HG03457 (cell line): ENCODE data around the gene PARPBP.
"Not testable (repeated sequence)": the region's sequence is repeated elsewhere in the genome, so short reads cannot be mapped to it uniquely, and the experiment has no call there.

Experiments used
- ATAC-seq: cut with Tn5 transposase; IDR thresholded peaks from one replicate; pipeline ENCODE4 v1.9.1; 2021; ENCODE audit warnings: moderate number of reproducible peaks; ENCODE audit not compliant: unreplicated experiment

PARPBP gene

DNA sequence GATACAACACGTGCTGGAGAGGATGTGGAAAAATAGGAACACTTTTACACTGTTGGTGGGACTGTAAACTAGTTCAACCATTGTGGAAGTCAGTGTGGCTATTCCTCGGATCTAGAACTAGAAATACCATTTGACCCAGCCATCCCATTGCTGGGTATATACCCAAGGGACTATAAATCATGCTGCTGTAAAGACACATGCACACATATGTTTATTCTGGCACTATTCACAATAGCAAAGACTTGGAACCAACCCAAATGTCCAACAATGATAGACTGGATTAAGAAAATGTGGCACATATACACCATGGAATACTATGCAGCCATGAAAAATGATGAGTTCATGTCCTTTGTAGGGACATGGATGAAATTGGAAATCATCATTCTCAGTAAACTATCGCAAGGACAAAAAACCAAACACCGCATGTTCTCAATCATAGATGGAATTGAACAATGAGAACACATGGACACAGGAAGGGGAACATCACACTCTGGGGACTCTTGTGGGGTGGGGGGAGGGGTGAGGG, 27.1 kb downstream of the PARPBP start:
- not testable (repeated sequence) for ATAC-seq

DNA sequence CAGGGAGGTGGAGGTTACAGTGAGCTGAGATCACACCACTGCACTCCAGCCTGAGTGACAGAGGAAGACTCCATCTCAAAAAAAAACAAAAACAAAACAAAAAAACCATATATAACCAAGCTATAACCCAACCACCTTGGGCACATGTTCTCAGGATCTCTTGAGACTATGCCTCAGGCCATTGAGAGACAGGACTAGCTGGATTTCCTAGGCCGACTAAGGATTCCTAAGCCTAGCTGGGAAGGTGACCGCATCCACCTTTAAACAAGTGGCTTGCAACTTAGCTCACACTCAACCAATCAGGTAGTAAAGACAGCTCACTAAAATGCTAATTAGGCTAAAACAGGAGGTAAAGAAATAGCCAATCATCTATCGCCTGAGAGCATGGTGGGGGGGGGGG, 35.2 kb downstream of the PARPBP start:
- ATAC-seq, result not testable (repeated sequence)

DNA sequence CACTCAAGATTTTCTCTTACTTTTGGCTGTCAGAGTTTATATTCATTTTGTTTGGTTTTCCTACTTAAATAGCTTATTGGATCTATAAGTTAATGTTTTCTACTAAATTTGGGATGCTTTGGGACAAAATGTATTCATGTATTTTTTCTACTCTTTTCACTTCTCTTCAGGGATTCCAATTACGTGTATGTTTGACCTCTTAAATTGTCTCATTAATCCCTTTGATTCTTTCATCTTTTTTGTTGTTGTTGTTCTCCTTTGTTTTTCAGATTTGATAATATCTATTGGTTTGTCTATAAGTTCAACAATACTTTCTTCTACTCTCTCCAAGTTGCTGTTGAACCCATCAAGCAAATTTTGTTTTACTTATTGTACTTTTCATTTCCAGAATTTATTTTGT, 43.4 kb downstream of the PARPBP start:
- no peak for ATAC-seq

DNA sequence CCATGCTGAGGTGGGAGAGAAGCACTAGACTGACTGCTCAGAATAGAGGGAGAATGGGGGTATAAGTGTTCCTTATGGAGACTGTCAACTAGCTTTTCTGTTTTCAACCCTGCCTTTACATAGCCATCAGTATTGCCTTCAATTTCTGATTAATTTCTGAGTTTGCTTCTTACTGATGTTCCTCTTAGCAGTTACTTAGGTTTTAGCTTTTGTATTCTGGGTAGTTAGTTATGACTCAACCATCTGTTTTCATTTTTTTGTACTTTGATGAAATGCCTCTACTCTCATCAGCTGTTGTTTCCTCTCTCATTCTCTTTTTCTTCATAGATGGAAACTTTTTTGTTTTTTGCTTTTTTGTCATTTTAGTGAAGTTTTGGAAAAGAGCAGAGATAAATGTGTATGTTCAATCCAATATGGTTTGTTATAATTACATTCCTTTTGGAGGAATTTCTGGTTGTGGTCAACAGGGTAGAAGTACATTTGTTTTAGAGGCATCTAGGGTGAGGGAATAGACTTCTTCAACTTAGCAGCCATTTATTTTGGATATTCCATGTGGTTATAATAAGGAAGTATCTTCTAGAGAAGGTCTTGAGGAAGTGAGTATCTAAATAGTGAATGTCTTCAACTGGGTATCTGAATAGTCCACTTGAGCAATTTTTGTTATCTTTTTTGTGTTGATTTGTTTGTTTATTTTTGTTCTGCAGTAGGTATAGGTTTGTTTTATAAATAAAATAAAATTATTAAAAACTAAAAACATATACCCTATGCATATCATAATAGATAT, 48.0 kb downstream of the PARPBP start:
- no peak for ATAC-seq

DNA sequence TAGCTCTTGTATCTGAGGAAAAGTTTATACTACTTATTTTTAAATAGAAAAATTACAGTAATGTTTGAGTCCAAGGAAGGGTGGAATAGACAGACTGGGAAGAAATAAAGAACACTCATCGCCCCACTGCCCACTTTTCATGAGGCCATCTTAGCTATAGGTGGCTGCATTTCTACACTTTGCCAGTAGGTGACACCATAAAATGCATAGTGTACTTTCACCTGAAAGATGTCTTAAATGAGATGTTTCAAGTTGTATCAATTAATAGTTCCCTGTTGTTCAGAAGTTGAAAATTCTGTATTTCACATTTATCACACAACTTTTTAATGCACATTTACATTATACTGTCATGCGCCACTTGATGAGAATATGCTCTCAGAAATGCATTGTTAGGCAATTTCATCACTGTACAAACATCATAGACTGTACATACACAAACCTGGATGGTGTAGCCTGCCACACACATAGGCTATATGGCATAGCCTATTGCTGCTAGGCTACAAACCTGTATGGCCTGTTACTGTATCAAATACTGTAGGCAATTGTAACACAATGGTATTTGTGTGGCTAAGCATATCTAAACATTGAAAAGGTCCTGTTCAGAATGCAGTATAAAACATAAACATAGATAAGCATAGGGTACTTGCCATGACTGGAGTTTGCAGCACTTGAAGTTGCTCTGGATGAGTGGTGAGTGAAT, 50.1 kb downstream of the PARPBP start:
- ATAC-seq, result no peak

DNA sequence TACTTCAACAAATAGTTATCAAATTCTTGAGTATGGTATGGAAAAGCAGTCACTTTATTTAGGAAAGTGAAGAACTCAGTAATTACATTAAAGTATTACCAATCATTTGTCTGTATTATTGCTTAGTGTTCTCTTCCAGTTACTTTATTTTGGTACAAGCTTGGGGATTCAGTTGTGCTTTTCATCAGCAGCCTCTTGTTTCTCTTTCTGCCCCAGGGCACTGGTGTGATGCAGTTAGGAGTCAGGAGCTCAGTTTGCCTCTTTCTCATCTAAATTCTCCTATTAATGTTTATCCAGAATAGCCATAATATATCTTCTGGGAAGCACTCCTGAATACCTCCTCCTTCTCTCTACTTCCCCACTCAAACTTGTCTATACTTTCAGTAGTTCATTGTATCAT, 52.0 kb downstream of the PARPBP start:
- no peak for ATAC-seq

DNA sequence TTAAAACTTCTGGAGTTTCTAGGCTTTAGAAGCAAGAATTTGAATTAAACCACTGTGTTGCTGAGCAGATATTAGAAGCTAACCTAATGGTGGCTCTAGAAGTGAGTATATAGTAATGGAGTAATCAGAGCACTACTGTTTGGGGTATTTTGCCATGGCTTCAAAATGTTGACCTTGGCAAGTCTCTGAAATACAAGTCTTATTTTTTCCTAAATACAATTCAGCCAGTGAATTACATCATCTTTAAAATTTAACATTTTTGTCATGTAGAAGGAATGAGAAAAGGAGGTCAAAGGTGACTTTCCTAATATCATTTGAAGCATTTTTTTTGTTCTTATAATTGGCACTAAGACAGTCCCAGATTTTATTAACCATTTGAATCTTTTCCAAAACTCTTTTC, 52.5 kb downstream of the PARPBP start:
- ATAC-seq, result no peak

DNA sequence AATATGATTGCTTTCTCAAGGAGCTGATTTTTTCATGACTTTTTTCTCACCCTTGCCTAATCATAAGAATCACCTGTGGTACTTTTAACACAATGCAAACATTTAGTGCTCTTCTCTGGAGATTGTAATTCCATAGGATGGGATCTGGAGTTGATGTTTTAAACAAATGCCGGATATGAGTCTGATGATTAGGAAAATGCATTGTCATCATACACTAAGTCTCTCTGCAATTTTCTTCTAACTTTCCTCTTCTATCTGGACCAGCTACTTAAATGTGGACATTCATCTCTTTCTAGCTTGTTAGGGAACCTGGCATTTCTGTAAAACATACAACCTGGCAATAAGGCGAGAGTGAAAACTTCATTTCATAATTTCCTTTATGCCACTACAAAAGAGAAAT, 54.1 kb downstream of the PARPBP start:
- no peak for ATAC-seq

DNA sequence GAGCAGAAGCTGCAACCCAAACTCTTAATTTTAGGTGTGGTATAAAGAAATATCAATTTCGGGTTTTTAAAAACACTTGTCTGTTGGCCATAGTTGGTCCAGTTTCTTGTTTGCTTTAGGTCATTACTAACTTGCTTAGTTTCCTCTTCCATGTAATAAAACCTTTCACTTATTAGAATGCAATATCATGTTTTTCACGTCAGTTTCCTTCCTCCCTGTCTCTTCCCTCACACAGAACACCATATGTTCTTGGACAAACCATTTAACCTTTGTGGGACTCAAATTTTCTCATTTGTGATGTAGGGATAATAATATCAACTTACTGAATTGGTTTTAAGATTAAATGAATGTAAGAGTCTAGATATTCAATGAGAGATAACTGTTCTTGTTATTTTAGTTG, 54.8 kb downstream of the PARPBP start:
- no peak for ATAC-seq

DNA sequence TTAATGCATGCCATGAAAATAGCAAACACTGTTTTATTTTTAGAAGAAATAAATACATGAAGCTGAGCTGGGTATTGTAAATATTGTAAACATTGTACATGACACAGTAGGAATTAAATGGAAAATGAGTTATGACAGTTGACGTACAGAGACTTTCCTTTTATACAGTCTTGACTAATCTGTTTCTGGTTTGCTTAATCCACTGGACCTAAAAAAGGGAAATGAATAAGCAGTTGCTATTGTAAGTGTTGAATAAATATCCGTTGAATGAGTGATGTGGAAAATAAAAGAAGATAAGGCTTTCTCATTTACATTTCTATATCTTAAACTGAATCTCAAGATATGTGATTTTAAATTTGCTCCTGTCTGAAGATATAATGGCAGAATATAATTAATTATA, 62.7 kb downstream of the PARPBP start:
- no peak for ATAC-seq

DNA sequence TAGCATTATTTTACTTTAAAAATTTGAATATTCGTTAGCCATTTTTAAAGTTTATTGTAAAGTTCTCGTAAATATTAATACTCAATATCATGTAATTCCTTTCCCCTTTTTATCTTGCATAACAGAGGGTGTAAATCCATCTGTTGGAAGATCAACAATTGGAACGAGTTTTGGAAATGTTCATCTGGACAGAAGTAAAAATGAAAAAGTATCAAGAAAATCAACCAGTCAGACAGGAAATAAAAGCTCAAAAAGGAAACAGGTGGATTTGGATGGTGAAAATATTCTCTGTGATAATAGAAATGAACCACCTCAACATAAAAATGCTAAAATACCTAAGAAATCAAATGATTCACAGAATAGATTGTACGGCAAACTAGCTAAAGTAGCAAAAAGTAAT, 75.8 kb downstream of the PARPBP start:
- no peak for ATAC-seq

DNA sequence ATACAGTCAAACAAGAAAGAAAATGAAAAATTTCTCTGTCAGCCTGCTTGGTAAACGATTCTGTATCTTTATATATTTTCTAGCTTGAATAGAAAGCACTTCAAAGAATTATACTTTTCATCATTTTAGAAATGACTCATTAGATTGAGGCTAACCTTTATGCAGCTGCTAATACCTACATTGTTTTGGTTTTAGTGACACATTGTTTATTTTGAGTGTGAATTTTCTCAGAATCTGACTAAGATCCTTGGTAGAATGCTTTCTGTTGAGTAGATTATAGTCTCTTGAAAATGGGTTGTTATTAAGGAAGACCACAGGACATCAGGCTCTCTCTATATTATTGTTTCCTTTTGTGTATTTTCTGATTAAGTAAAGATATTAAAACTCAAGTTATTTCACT, 77.8 kb downstream of the PARPBP start, which contains the start of gene PMCH:
PMCH (minus strand) TSS at position 45 of the 400 bp plus-strand sequence. CDS start 63 bp downstream, outside the sequence.
- ATAC-seq, result no peak

DNA sequence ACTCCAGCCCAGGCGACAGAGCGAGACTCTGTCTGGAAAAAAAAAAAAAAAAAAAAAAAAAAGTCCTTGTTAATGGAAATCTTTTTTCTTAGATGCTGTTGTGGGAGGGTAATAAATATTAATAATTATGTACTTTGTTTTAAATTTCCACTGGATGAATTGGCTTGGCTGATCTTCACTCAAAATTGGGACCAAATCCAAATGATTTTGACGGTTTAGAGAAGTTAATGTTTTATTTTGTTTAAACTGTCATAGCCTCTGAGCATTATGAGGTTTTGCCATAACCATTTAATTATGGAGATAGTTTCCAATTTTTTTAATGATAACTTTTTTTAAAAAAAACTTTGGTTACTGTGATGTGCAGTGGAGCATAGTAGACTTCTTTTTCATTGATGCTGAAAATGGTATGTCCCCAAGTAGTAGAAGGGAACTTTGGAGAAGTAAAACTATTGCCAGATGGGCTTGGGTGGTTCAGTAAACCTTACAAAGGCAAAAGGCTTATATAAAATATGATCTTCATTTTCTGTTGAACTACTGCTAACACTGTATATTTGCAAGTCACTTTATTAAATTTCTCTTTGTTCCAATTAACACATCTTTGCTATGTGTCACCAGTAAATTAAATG, 81.6 kb downstream of the PARPBP start:
- no peak for ATAC-seq

DNA sequence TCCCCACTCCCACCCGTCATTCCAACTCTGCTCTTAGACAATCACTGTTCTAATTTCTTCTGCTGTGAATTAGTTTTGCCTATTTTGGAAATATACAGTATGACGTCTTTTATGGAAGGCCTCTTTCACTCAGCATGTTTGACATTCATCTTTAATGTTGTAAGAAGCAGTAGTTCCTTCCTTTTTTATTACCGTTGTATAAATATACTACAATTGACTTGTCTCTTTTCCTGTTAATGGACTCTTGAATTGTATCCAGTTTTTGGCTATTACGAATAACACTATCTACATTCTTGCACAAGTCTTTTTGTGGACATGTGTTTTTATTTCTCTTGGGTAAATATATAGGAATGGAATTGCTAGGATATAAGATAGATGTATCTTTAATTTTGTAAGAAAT, 82.6 kb downstream of the PARPBP start:
- no peak for ATAC-seq

DNA sequence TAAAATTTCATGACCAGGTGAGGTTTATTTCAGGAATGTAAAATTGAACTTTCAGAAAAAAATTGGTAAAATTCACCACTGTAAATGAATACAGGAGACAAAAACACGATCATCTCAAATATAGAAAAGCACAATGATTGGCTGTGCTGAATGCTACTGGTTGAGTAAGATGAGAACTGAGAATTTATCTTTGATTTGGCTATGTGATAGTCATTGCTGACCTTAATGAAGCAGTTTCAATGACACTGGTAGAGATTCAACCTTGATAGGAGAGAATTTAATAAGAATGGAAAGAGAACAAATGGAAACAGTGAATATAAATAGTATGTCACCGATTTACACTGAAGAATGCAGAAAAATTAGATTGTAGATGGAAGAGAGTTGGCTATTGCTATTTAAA, 84.0 kb downstream of the PARPBP start:
- no peak for ATAC-seq

DNA sequence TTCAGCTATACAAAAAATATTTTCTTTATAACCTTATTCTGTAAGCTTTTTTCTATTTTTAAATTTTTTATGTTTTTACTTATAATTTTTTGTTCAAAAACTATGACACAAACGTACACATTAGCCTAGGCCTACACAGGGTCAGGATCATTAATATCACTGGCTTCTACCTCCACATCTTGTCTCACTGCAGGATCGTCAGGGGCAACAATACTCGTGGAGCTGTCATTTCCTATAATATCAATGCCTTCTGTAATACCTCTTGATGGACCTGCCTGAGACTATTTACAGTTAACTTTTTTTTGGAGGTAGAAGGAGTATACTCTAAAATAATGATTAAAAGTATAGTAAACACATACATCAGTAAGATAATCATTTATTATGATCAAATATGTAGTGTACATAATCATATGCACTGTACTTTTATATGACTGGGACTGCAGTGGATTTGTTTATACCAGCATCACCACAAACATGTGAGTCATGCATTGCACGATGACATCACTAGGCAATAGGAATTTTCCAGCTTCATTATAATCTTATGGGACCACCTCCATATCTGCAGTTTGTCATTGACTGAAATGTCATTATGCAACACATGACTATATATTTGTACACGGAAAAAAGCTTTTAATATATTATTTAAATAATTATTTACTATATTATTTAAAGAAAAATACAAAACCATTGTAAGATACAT, 96.2 kb downstream of the PARPBP start:
- no peak for ATAC-seq

DNA sequence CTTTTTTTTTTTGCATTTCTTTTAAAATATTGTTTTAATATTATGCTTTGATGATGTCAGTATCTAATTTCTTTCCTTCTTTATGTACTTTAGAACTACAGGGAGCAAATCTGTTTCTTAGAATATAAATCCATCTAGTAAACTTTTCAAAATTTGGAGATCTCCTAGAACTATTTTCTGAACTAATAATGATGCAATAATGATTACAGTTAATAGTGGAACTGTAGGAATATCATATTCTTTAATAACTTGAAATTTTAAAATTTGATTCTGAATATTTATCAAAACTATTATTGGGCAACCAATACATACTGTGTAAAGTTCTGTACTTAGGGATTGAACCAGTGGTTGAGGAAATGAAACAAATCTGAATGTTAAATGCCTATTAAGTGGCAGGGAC, 100.8 kb downstream of the PARPBP start:
- ATAC-seq, result no peak

DNA sequence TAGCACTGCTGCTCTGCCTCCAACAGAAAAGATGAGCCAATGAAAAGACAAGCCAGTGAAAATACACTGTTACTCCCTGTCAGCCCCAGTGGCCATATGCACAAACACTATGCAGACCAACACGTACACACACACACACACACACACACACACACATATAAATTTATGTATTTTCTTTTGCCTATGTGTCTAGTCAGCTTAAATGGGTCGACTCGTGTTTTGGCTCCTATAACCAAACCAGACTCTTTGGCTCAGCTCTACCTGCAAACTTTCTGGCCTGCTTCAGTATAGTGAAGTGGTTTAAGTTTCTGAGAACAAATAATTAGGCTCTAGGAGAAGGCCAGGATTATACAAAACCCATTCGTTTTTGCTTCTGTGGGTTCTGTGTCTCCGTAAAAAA, 108.0 kb downstream of the PARPBP start:
- no peak for ATAC-seq

DNA sequence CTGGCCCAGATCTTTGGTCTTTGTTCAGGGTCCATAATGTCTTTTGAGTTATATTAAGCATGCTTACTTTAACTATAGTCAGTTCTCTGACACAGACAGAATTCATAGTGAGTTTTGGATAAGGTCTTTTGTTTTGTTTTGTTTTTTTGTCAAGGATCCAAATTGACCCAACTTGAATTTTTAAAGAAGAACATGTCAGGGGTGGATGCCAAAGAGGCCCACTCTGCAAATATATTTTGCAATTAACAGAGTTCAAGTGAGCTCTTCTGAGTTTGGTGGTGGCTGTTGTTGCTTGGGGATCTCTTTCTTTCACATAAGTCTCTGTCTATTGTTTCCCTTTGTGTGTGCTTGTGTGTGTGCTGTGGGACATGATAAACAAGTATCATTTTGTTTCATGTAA, 112.1 kb downstream of the PARPBP start:
- ATAC-seq, result no peak

DNA sequence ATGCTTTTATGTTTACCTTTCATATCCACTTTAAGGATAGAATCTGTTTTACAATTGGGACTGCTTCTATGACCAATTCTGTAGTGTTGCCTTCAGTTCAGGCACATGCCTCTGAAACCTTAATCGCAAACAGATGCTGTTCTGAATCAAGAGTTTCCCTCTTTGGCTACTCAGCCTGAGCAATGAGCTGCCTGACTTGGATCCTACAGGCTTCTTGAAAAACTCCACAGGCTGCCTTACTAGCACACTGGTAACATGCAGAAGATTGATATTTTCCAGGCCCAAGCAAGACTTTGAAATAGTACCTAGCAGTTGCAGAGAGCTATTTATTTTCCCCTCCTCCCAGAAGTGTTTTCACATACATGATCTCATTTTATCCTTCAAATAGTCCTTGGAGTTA, 112.5 kb downstream of the PARPBP start:
- no peak for ATAC-seq

DNA sequence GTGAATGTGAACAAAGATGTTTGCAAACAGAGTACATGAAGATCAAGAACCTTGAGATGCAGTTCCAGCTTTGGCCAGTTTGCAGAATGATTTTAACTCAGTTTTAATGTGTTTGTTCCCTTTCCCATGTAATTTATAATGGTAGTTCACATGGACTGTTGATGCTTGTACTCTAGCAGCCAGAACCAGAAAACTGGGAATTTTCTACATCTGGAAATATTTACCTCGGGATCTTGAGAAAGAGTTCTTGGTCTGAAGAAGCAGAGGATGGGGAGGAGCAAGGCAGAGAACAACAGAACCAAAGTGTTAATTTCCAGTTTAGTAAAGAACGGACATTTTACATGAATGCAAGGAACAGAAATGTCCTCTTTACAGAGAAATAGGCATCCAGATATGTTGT, 114.6 kb downstream of the PARPBP start:
- no peak for ATAC-seq
